Endothelial cell (in vitro differentiated cells): ENCODE data around the gene CD84. TPM values are rescaled to one million over a fixed set of nuclear protein-coding genes. Genes with fewer than 3 reads are reported as not detected.
"Not testable (repeated sequence)": the region's sequence is repeated elsewhere in the genome, so short reads cannot be mapped to it uniquely, and the experiment has no call there.

ENCODE experiments used
- DNase-seq: peaks from one replicate; pipeline ENCODE4 v3.0.0; 2021; ENCODE audit warnings: low spot score
- H3K27ac Mint-ChIP-seq: one replicate; pipeline ENCODE4 v1.8.0; 2021; ENCODE audit warnings: mixed read lengths, inconsistent platforms; ENCODE audit not compliant: unreplicated experiment
- H3K27me3 Mint-ChIP-seq: one replicate; pipeline ENCODE4 v1.8.0; 2021; ENCODE audit warnings: mild to moderate bottlenecking, moderate library complexity, mixed read lengths, inconsistent platforms; ENCODE audit not compliant: unreplicated experiment
- H3K36me3 Mint-ChIP-seq: one replicate; pipeline ENCODE4 v1.8.0; 2021; ENCODE audit warnings: mild to moderate bottlenecking, low read depth, mixed read lengths, inconsistent platforms; ENCODE audit not compliant: unreplicated experiment
- H3K4me1 Mint-ChIP-seq: one replicate; pipeline ENCODE4 v1.8.0; 2021; ENCODE audit warnings: mild to moderate bottlenecking, mixed read lengths, inconsistent platforms; ENCODE audit not compliant: unreplicated experiment
- H3K4me3 Mint-ChIP-seq: one replicate; pipeline ENCODE4 v1.8.0; 2021; ENCODE audit warnings: mild to moderate bottlenecking, mixed read lengths, inconsistent platforms; ENCODE audit not compliant: unreplicated experiment
- H3K9me3 Mint-ChIP-seq: one replicate; pipeline ENCODE4 v1.8.0; 2021; ENCODE audit warnings: mixed read lengths, inconsistent platforms; ENCODE audit not compliant: unreplicated experiment
- CTCF ChIP-seq: fragments of 200-600 bp; sonication (generic); IDR thresholded peaks from one replicate; pipeline ENCODE4 v1.5.0; 2021; ENCODE audit warnings: antibody characterized with exemption; ENCODE audit not compliant: unreplicated experiment
- total RNA-seq: library from RNA; stranded (reverse); fragmentation: NEBNext Ultra II Directional; extraction: Animal tissue kit (Norgen Biotek cat#: 25700); gene quantifications from one replicate; pipeline ENCODE4 v1.2.1, GENCODE V29; 2021; ENCODE audit not compliant: unreplicated experiment

The CD84 gene
- total RNA-seq, 1 donor from 2014 or later = not detected

DNA sequence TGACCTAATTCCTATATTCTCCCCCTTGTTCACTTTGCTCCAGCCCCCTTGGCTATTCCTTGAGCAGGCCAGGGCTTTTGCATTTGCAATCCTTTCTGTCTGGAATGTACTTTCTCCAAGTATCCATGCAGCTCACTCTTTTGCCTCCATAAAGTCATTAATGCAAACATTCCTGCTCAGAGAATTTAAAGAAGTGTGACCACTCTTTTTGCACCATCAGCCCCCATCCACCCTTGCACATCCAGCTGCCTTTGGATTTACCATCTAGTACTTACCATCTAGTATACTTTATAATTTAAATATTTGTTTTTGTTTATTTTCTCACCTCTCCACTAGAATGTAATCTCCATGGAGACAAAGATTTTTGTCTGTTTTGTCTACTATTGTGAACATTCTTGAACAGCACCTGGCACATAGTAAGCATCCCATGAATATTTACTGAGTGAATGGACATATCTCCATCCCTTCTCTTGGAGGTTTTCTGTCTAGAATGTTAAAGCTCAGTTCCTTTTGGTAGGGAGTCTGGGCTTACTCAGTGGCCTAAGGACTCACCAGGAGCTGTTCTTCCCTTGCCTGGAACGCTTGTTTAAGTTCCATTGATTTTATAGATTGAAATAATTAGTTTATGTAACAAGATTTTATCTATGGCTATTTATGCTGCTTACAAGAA is 78.8 kb downstream of the CD84 start:
- Mint-ChIP-seq H3K4me1 (no peaks in the 10 kb centered on the region), H3K36me3 (no peaks in the 10 kb centered on the region), H3K27ac (no peak overlapping the region), H3K27me3 (no peaks in the 10 kb centered on the region), H3K4me3 (no peak overlapping the region), H3K9me3 (peaks cover 6% of the 10 kb centered on the region)
- DNase-seq = no peak
- no peak for TF ChIP-seq CTCF

DNA sequence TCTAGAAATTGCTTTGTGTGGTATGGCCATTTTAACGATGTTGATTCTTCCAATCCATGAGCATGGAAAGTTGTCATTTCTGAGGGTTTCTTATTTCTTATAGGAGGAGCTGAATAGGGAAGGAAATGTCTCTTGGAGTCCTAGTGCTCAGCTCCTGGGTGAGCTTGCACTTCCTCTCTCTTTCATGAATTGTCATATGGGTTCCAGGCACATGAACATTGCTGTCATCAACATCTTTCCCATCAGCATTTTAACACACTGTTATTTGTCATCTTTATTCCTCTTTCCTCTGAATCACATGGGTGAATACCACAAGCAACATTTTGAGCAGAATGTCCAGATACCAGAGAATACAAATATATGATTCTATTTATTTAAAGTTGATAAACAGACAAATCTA is 79.7 kb downstream of the CD84 start:
- Mint-ChIP-seq H3K4me3 (no peak overlapping the region), H3K36me3 (no peaks in the 10 kb centered on the region), H3K4me1 (no peaks in the 10 kb centered on the region), H3K27me3 (no peaks in the 10 kb centered on the region), H3K27ac (no peak overlapping the region), H3K9me3 (peaks cover 6% of the 10 kb centered on the region)
- no peak for DNase-seq
- TF ChIP-seq CTCF = no peak

DNA sequence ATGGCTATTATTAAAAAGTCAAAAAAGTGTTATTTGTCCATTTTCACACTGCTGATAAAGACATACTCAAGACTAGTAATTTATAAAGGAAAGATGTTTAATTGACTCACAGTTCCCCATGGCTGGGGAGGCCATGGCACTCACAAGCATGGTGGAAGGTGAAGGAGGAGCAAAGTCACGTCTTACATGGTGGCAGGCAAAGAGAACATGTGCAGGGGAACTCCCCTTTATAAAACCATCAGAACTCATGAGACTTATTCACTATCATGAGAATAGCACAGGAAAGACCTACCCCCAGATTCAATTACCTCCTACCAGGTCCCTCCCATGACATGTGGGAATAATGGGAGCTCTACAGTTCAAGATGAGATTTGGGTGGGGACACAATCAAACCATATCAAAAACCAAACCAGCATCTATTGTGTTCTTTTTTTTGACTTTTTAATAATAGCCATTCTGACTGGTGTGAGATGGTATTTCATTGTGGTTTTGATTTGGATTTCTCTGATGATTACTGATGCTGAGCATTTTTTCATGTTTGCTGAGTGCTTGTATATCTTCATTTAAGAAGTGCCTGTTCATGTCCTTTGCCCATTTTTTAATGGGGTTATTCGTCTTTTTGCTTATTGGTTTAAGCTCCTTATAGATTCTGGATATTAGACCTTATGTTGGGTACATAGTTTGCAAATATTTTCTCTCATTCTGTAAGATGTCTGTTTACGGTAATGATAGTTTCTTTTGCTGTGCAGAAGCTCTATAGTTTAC is 80.8 kb downstream of the CD84 start:
- H3K27ac Mint-ChIP-seq, H3K36me3 Mint-ChIP-seq, H3K4me3 Mint-ChIP-seq, H3K27me3 Mint-ChIP-seq, H3K9me3 Mint-ChIP-seq, H3K4me1 Mint-ChIP-seq, DNase-seq: not testable (repeated sequence)

GRCh38 chr1:160496334-160496733 is 83.0 kb downstream of the CD84 start:
- Mint-ChIP-seq H3K4me3 (no peak overlapping the region), H3K27ac (no peak overlapping the region), H3K9me3 (peaks cover 6% of the 10 kb centered on the region), H3K4me1 (no peaks in the 10 kb centered on the region), H3K36me3 (no peaks in the 10 kb centered on the region), H3K27me3 (no peaks in the 10 kb centered on the region)
- no peak for TF ChIP-seq CTCF
- no peak for DNase-seq

DNA sequence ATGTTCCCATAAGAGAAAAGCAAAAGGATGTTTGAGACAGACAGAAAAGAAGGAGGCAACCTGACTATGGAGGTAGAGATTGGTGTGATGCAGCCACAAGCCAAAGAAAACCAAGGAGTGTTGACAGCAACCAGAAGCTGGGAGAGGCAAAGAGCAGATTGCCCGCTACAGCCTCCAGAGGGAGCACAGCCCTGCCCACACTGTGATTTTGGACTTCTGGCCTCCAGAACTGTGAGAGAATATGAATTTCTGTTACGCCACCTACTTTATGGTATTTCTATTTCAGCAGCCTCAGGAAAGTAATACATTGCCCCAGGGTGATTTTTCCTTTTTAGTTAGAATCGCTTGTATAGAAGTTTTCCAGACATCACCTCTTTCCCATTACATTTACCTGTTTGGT is 84.7 kb downstream of the CD84 start:
- Mint-ChIP-seq H3K27me3 (no peaks in the 10 kb centered on the region), H3K4me1 (no peaks in the 10 kb centered on the region), H3K4me3 (no peak overlapping the region), H3K9me3 (peaks cover 6% of the 10 kb centered on the region), H3K36me3 (no peaks in the 10 kb centered on the region), H3K27ac (no peak overlapping the region)
- TF ChIP-seq CTCF = no peak
- no peak for DNase-seq
